GM23338 (cell line): ENCODE data around the gene CYP4Z1.
"Not testable (repeated sequence)": the region's sequence is repeated elsewhere in the genome, so short reads cannot be mapped to it uniquely, and the experiment has no call there.

Source experiments
- CREB1 ChIP-seq: fragments of 250-450 bp; sonication (Bioruptor Pico); IDR thresholded peaks from 2 replicates; pipeline ENCODE4 v1.5.0; 2020; ENCODE audit warnings: low read depth, mild to moderate bottlenecking, moderate library complexity
- ETS1 ChIP-seq: IDR thresholded peaks from 2 replicates; pipeline ENCODE4 v1.6.1; 2016; ENCODE audit warnings: antibody characterized with exemption
- EZH2 ChIP-seq: fragments of 200-600 bp; sonication (generic); IDR thresholded peaks from one replicate; pipeline ENCODE4 v1.8.0; 2017; ENCODE audit warnings: antibody characterized with exemption, mild to moderate bottlenecking, low read depth; ENCODE audit not compliant: unreplicated experiment
- EZH2phosphoT487 ChIP-seq: fragments of 200-600 bp; sonication (generic); IDR thresholded peaks from one replicate; pipeline ENCODE4 v1.8.1; 2018; ENCODE audit warnings: antibody characterized with exemption; ENCODE audit not compliant: unreplicated experiment
- POLR2AphosphoS5 ChIP-seq: IDR thresholded peaks from 2 replicates; pipeline ENCODE4 v1.6.1; 2016; ENCODE audit warnings: antibody characterized with exemption, low read depth
- REST ChIP-seq: IDR thresholded peaks from one replicate; pipeline ENCODE4 v1.6.1; 2018; ENCODE audit warnings: antibody characterized with exemption; ENCODE audit not compliant: unreplicated experiment
- ZNF114 ChIP-seq: fragments of 250-450 bp; sonication (Bioruptor Pico); IDR thresholded peaks from 2 replicates; pipeline ENCODE4 v1.5.0; 2020; ENCODE audit warnings: mild to moderate bottlenecking, moderate library complexity
- ZNF331 ChIP-seq: fragments of 250-450 bp; sonication (Bioruptor Pico); IDR thresholded peaks from 2 replicates; pipeline ENCODE4 v1.5.0; 2020; ENCODE audit warnings: low read depth, mild to moderate bottlenecking, moderate library complexity
- ZNF462 ChIP-seq: fragments of 250-450 bp; sonication (Bioruptor Pico); IDR thresholded peaks from 2 replicates; pipeline ENCODE4 v1.5.0; 2020; ENCODE audit warnings: mild to moderate bottlenecking, moderate library complexity
- TF ChIP-seq, protein P1 (sequence below), 2 experiments: fragments of 200-600 bp in 1 of 2; sonication (generic) in 1 of 2; conservative IDR thresholded peaks; 2 replicates each; pipeline versions ENCODE4 v1.5.1 to v1.6.1; 2016 to 2017; ENCODE audit warnings: antibody characterized with exemption in 2 of 2, low read depth in 2 of 2, mild to moderate bottlenecking in 2 of 2, moderate library complexity in 1 of 2

- TF ChIP-seq, protein P1, sequence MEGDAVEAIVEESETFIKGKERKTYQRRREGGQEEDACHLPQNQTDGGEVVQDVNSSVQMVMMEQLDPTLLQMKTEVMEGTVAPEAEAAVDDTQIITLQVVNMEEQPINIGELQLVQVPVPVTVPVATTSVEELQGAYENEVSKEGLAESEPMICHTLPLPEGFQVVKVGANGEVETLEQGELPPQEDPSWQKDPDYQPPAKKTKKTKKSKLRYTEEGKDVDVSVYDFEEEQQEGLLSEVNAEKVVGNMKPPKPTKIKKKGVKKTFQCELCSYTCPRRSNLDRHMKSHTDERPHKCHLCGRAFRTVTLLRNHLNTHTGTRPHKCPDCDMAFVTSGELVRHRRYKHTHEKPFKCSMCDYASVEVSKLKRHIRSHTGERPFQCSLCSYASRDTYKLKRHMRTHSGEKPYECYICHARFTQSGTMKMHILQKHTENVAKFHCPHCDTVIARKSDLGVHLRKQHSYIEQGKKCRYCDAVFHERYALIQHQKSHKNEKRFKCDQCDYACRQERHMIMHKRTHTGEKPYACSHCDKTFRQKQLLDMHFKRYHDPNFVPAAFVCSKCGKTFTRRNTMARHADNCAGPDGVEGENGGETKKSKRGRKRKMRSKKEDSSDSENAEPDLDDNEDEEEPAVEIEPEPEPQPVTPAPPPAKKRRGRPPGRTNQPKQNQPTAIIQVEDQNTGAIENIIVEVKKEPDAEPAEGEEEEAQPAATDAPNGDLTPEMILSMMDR (conservative IDR thresholded peaks at IDR 0.05; ENCODE audit: low read depth in 2 of 2): peak; percentile 43 to 47
- not testable (repeated sequence) for TF ChIP-seq POLR2AphosphoS5; REST; EZH2; ZNF462 (CRISPR knock-in tag); EZH2phosphoT487; CREB1 (CRISPR knock-in tag); ZNF331 (CRISPR knock-in tag); ZNF114 (CRISPR knock-in tag); ETS1
These were observed 24.4 kb downstream of the CYP4Z1 start for GRCh38 chr1:47091476-47091875.
